HG02642 (cell line): Measurements from ENCODE around the gene COA8.
"Not testable (repeated sequence)": the region's sequence is repeated elsewhere in the genome, so short reads cannot be mapped to it uniquely, and the experiment has no call there.

Experiments
- ATAC-seq: cut with Tn5 transposase; IDR thresholded peaks from one replicate; pipeline ENCODE4 v1.9.1; 2021; ENCODE audit warnings: mild to moderate bottlenecking; ENCODE audit not compliant: unreplicated experiment, poor library complexity

Gene COA8

DNA sequence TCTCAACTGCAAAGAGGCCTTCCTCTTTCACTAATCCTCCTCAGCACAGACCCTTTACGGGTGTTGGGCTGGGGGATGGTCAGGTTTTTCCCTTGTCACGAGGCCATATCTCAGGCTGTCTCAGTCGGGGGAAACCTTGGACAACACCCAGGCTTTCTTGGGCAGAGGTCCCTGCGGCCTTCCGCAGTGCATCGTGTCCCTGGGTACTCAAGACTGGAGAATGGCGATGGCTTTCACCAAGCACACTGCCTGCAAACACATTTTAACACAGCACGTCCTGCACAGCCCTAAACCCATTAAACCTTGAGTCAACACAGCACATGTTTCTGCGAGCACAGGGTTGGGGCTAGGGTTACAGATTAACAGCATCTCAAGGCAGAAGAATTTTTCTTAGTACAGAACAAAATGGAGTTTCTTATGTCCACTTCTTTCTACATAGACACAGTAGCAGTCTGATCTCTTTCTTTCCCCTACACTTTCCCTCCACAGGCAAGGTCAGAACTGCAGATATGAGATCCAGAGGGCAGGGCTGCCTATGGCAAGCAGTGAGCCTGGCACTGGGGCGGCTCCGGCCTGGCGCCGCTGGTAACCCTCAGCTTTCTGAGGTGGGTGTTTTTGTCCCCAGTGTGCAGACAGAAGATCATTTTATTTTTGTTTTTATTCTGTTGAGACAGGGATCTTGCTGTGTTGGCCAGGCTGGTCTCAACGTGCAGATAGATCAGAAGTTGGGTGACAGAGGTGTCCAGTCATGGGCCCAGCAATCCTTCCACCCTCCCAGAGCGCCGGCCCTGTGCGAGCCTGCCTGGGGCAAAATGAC is 37.1 kb upstream of the COA8 start:
- ATAC-seq: not testable (repeated sequence)

DNA sequence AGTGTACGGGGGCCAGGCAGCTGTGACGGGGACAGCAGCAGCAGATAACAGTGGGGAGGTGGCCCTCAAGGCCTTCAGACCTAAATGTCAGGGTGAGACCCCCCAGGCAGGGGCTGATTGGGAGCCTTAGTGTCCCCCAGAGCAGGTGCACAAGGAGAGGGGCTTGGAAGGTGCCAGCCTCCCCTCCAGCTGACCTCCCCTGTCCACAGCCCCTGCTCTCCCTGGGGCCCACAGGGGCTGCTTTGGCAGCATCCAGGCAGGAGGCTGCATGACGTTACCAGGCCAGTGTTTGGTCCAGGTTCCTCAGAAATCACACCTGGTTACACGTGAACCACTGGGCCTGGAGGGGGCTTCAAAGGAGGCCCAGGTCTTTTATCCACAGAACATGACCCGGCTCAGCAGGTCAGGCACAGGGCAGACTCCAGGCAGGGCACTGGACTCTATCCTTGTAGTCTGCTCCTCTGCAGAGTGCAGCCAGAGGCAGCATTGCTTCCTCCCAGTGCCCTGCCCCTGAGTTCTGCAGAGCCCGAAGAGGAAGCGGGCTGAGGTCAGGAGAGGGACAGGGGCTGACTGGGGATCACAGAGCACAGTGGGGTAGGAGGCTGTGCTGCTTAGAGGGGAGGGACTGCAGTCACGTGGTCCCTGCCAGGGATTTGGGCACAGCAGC is 36.4 kb upstream of the COA8 start:
- no peak for ATAC-seq

DNA sequence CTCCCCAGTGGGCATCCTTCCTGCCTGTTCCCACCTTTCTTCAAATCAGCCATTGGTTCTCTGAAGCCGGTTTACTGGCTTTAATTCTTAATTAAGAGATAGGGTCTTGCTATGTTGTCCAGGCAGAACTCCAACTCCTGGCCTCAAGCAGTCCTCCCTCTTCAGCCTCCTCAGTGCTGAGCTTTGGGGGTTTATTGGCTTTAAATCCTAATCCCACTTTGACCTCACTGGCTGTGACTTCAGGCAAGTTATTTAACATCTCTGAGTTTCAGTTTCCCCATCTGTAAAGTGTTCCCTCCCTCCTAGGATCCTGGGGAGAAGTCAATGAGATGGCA is 35.9 kb upstream of the COA8 start:
- ATAC-seq: no peak

DNA sequence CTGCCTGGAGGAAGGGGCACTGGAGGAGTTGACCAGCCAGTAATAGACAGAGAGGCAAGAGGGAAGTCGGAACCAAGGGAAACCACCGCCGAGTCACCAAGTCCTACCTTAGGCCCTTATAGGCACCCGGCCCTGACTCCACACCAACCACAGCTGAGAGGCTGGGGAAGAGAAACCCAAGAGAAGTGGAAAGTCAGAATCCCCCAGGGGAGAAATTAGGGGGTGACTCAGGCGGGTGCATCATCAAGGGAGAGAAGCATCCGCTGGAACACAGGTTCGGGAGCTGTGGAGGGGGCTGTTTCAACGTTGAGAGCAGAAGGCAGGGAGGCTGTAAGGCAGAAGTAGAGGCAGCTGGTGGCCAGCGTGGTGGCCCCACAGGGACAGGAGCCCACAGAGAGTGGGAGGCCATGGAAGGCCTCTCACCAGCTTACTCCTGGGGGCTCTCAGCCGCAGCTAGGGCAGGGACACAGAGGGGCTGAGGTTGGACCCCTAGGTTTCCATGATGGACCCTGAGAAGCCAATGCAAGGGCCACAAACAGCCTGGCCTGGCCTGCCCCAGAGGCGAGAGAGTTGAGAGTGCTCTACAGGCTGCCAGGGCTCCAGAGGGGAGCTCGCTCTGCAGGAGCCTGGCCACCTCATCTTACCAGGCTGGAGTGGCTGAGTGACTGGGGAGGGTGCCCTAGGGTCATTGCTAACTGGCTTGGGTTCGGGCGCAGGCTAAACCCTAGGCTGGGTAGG is 35.2 kb upstream of the COA8 start:
- peak; percentile 55 for ATAC-seq

DNA sequence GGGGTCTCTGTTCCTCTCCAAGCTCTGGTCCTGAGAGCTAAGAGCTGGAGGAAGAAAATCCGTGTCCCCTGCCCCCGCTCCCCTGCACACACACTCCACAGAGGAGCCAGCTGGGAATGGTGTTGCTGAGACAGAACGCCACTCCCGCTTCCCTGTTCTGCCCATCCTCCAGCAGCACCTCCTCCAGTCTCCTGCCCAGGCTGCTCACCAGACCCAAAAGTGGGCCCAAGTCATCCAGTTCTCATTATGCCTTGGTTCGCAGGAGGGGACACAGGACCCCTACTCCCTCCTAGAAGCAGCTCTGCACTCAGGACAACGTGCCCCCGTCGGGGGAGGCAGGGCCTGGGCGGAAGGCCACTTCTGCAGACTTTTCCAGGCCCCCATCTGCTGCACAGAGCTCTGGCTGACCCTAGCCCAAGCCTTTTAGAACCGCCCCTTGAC is 34.6 kb upstream of the COA8 start:
- no peak for ATAC-seq

DNA sequence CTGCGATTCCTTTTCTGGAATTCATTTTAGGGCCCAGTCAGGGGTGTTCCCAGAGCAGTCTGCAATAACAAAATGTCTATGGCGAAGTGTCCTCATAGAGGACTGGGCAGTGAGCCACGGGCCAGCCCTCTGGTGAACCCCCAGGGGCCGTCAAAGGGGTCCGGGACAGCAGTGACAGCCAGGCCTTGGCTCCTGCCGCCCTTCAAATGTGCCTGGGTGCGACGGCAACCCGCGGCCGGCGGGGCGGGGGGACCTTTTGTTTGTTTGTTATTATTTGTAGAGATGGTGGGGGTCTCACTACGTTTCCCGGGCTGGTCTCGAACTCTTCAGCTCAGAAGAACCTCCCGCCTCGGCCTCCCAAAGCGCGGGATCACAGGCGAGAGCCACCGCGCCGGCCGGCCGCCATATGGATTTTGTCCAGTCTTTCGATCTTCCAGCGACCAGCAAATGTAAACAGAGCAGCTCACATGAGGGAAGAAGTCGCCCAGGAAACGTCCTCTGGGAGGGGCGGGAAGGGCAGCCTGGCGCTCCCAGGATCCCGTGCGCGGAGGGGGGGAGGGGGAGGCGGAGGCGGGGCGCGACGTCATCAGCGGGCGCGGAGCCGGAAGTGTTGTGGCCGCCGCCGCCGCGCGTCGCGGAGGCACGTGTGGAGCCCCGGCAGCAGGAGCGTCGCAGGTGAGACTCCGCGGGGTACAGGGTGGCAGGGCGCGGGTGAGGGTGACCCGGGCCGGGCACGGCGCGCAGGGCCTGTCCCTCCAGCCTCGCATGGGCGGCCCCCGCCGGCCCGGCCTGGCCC is 34.0 kb upstream of the COA8 start, which contains the start of gene TRMT61A:
Gene TRMT61A, plus strand, starts transcription at position 610 of the 796 bp plus-strand sequence. CDS start 783 bp downstream, outside the sequence.
- peak; percentile 51 for ATAC-seq

DNA sequence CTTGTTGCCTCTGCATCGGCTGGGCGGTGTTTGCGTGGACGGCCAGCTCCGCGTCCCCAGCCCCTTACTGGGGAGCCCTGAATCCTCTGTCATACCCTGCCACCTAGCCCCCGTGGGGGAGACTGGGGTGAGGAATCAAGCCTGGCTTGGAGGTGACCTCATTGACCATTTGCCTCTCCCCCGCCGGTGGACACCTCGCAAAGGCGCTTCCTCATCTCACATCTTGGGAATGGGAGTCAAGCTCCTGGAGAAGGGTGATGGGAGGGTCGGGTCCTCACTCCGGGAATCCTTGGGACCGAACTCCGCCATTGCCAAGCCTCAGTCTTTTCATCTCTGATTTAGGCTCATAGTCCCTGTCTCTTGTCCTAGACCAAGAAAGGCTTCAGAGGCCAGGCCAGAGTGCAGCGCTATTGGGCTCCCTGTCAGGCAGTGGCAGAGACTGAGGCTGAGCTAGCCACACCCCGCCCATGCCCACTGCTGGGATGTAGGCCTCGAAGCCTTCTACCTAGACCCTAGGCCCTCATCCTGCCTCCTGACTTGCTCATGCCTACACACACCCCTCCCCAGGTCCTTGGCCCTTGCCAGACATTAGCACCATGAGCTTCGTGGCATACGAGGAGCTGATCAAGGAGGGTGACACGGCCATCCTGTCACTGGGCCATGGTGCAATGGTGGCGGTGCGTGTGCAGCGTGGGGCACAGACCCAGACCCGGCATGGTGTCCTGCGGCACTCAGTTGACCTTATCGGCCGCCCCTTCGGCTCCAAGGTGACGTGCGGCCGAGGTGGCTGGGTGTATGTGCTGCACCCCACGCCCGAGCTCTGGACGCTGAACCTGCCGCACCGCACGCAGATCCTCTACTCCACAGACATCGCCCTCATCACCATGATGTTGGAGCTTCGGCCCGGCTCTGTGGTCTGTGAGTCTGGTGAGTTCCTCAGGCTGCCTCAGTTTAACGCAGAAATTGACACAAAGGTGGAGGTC is 33.1 kb upstream of the COA8 start:
- ATAC-seq: no peak

DNA sequence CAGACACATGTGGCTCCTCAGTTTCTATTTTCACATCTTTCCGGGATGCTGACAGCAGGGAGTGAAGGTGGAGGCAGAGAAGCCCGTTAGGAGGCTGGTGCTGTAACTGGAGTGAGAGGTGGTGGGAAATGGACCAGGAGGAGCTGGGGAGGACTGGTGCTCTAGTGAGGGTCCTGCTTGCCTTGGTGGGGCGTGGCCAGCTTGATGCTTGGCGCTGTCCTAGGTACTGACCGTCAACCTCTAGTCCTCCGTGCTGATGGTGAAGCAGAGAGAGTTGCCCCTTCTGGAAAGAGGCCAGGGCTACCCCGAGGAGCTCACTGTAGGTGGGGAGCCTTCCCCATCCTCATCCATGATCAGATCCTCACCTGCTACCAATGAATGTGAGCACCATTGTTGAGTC is 32.4 kb upstream of the COA8 start:
- no peak for ATAC-seq

DNA sequence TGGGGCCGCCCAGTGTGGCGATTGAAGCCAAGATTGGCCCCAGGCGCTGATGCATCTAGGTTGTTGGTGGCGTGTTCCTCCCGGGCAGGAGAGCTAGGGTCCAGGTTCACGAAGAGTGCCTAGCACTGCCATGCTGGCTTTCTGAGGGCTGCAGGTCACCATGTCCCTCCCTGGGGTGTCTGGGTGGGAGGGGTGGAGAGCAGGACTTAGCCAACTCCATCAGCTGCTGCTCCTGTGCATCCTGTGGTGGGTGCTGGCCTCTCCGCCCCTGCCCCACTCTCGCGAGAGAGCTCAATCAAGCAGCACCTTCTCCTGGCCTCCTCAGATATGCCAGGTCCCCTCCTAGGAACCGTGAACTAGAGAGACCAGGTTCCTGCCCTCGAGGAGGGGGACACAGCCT is 31.9 kb upstream of the COA8 start:
- ATAC-seq: no peak

DNA sequence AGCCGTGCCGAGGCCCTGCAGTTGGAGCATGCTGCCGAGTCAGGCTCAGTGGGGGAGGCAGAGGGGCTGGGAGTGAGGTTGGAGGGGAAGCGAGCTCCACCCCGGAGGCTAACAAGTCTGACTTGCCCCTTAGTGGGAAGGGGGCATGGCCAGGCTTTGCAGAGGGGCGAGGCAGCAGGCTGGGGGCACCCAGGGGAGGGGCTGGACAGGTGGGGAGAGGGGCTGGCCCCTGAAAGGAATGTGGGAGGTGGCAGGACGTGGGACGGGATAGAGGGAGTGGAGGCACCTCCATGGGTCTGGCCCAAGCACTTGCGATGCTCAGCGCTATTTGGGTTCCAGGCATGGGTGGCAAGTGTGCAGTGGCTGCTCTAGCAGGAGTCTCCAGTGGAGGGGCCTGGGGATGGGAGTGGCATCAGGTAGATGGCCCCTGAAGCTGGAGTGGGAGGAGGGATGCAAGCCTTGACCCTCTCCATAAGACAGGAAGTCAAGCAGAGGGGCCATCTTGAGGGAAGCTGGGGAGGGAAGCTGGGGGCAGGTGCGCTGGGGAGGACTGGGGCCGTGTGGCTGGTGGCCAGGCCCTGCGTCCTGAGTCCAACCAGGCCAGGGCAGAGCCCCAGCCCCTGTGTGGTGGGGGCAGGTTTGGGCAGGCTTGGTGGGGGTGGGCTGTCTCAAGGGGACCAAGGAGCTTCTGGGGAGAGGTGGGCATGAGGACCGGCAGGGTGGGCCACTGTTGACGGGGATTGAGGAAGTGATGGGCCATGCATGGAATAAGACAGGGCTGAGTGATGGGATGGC is 31.1 kb upstream of the COA8 start:
- no peak for ATAC-seq

DNA sequence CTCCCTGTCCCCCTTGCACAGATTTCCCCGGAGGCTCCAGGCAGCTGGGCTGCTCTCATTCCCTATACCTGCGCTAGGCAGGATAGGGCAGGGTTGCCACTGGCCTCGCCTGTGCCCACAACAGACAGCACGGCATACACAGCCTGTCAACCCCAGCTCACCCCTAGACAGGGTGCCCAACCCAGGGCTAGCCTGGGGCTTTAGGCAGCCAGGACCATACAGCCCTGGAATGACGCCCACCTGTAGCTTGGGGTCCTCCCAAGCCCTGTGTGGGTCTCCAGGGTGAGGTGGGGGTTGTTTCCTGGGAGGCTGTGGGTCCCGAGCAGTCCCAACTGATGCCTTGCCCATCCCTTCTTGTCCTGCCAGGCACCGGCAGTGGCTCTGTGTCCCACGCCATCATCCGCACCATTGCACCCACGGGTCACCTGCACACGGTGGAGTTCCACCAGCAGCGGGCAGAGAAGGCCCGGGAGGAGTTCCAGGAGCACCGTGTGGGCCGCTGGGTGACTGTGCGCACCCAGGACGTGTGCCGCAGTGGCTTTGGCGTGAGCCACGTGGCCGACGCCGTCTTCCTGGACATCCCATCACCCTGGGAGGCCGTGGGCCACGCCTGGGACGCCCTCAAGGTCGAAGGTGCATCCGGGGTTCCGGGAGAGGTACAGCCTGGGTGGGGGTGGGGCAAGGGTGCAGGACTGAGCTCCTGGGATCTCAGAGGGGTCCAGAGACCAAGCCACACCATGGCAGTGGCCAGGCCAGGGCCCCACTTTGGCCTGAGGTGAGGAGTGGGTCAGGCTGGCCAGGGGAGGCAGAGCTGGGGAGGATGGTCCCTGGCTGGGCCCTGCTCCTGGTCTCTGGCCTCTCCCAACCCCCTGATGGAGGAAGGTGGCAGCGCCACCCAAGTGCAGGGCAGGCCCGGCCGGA is 30.3 kb upstream of the COA8 start:
- ATAC-seq: no peak

DNA sequence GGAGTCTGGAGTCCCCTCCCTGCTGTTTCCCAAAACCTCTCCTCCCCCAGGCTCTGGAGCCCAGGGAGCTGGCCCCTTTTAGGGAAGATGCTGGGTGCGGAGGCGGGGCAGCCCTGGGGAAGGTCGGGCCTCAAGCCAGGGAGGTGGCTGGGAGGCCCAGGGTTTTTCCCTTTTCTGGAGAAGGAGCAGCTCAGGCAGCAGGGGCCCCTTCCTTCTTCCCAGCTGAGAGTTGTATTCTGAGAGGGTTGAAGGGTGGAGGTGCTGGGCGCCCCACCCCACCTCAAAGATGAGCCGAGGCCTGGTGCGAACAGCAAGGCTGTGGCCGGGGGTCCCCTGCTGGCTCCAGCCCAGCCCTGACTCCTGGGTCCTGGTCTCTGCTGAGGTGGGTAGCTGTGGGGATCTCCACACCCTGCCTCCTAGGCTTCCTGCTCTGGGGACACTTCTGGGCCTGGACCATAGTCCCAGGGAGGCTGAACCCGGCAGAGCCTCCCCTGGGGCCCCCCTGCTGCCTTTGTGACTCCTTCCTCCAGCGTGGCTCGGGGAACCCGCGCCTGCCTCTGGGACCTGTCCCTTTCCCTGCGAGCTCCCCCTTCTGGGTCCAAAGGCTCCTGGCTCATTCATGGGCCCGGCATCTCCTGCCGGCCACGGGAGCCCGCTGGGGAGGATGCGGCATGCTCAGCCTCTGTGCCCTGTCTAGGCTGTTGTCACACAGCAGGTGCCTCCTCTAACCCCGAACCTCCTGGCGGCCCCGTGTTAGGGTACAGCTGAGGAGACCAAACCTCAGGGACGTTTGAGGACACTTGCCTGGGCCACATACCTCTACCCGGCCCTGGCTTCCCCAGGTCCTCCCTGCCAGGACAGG is 29.4 kb upstream of the COA8 start:
- ATAC-seq: no peak

DNA sequence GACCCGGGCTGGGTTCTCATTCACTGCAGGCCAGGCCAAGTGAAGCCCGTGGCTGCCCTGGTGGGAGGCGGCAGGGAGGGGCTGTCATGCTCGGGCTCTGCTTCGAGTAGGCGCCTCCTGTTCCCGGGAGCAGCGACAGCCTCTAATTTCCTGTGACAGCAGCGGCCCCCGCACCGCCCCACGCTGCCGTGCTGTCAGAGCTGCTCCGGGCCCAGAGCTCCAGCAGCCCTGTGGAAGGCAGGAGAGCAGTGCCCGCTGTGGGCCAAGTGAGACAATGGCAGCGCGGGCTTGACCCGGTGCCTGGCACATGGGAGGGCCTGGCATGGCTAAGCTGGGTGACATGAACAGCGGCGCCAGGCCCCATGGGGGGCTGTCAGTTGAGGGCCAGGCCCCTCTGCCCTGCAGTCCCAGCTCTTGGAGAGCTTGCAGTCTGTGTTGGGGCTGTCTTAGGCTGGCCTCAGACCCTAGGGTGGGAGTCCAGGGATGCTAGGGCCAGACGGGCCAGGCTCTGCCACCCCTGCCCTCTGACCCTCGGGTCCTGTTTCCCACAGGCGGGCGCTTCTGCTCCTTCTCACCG is 28.7 kb upstream of the COA8 start:
- no peak for ATAC-seq

DNA sequence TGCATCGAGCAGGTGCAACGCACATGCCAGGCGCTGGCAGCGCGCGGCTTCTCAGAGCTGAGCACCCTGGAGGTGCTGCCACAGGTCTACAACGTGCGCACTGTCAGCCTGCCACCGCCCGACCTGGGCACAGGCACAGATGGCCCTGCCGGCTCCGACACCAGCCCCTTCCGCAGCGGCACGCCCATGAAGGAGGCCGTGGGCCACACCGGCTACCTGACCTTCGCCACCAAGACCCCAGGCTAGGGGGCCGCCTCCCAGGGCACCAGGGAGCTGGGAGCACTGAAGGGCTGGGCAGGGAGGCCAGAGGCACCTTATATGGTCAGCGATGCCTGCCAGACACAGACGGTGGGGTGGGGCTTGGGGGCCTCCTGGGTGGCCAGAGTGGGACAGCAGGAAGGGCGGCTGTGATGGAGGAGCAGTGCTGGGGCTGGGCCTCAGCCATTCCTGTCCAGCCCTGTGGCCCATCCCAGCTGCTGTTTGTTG is 28.1 kb upstream of the COA8 start:
- no peak for ATAC-seq

DNA sequence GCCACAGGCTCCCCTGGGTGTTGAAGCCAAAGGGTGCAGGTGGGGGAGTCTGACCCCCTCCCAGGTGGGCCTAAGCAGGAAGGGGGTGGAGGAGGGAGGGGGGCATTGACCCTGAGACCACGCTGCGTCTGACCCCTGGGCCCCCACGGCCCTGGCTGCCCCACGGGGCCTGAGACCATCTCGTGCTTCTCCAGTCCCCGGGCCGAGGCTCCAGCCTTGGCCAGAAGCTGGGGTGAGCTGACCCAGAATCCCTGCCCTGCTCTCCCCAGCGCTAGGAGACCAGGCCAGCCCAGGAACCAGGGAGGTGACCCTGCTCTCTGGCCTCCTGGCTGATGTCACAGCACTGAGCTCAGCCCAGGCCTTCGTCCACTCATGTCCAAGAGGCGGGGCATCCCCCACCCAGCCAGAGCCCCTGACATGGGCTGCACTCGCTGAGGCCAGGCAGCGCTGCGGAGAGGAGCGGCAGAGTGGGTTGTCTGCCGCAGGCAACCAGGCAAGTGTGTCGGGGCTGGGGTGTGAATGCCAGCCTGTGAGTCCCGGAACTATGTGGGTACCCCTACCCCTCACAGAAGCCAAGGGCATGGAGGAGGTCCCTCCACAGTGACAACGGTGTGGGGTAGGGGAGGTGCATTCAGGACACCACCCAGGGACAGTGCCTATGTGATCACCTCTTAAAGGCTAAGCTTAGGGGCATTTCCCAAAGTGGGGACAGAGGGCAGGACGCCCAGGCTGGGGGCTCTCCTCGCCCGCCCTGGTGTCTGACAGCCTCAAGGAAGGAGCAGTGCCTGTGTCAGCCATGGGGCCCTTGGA is 27.5 kb upstream of the COA8 start:
- no peak for ATAC-seq
